Glomerular visceral epithelial cell (primary cell): Measurements from ENCODE around the gene KCTD18.

Experiments
- DNase-seq: peaks from one replicate; pipeline ENCODE4 v3.0.0-alpha.2; 2016; ENCODE audit errors: extremely low spot score

Gene KCTD18

DNA sequence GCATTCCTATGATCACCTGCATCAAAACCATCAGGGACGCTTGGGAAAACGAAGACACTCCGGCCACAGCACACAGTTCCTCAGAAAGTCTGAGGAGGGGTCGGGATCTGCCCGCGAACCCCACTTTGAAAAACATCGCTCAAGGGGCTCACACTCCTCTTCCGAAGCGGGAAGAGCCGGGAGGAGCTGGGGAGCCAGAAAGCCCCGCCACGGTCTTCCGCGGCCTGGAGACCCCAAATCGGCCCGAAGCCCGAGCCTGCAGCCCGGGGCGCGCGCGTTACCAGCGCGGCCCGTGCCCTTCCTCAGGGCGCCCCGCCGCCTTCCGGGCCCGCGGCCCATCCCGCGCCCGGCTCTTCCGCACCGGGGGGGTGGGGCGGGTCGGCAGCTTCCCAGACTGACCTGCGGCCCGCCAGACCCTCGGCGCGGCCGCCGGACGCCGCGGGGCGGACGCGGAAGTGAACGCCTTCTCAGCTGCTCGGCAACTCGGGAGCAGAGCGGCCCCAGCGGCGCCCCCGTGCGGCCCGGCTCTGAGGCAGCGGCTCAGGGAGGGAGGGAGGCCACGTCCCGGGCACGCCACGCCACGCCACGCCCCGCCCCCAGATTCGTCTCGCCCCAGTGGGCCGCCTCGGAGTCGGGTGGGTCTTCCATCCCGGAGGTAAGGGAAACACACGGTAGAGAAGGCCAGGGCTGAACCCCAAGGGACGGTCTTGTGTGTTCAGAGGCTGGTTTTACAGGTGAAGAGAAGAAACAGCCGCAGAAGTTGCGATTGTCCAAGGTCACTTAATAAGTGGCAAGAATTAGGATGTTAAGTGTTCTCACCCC is at the start of gene KCTD18:
Gene KCTD18, minus strand, starts transcription at position 457 of the 822 bp plus-strand sequence. CDS start 3,052 bp downstream, outside the sequence.
- peak; percentile 95 for DNase-seq

DNA sequence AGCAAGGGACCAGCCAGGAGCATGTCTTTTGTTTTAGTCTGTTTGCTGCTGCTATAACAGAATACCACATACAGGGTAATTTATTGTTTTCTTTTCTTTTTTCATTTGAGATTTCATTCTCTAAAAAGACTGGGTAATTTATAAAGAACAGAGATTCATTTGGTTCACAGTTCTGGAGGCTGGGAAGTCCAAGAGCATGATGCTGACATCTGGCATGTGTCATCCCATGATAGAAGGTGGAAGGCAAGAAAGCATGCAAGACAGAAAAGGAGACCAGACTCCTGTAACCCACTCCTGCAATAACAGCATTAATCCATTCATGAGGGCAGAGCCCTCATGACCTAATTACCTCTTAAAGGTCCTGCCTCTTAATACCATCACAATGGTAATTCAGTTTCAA is 30.9 kb upstream of the KCTD18 start:
- no peak for DNase-seq

DNA sequence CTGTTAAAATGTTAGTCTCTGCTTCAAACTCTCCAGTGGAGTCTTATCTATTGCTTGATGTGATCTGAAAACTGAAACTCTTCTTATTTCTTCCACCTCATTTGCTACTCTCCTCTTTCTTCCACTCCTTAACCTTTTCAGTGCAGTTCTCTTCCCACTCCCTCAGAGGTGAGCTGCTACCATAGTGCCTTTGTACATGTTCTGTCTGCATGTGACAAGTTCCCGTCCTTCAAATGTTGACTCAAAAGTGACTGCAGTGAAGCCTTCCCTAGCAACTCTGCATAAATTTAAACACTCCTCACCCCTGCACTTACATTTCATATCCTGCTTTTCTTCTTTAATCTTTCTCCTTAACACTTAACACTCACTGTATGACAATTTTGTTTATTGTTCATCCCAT is 28.3 kb upstream of the KCTD18 start:
- no peak for DNase-seq

DNA sequence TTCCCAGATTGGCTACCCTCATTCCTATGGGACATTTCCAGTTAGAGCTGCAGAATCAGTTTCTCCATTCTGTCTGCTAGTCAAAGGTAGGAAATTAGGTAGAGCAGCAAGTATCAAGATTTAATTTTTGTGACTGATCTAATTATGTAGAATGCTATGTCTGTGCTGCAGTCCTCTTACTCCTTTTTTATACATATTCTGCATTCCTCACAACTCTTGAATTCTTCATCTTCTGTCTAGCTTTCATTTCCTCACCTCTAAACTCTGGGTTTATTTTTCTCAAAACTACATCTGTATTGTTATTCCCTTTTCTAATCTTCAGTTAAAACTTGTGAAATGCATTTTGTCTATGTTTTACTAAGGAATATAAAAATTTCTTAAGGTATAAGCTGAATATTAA is 24.7 kb upstream of the KCTD18 start:
- DNase-seq: no peak

DNA sequence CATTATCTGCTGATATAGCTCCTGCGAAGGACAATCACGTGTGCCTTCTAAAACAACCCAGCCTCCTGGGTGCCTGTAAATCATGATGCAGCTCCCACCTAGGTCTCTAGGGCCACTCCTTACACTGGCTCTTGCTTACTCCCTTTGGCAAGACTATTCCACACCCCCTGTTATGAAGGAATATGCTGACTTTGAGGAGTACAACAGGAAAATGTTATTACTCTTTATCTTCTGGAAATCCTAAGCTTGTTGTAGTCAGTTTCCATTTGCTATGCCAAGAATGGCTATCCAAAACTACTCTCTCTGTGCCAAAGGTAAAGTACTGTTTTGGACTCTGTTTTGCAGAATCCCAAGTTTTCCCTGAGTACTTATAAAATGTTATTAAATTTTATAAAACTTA is 23.9 kb upstream of the KCTD18 start:
- DNase-seq: no peak

DNA sequence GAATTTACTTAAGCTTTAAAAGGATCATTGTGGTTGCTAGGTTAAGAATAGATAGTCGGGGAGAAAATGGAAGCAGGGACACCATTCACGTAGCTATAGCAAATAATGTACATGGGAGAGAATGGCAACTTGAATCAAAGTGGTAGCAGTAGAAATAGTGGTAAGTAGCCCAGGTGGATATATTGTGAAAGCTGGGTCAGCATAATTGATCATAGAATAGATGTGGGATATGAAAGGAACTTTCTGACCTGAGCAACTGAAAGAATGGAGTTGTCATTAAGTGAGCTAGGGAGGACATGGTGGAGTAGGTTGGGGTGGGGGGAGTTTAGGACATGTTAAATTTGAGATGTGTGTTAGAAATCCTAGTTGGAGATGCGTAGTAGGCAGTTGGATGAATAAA is 18.4 kb upstream of the KCTD18 start:
- DNase-seq: no peak

DNA sequence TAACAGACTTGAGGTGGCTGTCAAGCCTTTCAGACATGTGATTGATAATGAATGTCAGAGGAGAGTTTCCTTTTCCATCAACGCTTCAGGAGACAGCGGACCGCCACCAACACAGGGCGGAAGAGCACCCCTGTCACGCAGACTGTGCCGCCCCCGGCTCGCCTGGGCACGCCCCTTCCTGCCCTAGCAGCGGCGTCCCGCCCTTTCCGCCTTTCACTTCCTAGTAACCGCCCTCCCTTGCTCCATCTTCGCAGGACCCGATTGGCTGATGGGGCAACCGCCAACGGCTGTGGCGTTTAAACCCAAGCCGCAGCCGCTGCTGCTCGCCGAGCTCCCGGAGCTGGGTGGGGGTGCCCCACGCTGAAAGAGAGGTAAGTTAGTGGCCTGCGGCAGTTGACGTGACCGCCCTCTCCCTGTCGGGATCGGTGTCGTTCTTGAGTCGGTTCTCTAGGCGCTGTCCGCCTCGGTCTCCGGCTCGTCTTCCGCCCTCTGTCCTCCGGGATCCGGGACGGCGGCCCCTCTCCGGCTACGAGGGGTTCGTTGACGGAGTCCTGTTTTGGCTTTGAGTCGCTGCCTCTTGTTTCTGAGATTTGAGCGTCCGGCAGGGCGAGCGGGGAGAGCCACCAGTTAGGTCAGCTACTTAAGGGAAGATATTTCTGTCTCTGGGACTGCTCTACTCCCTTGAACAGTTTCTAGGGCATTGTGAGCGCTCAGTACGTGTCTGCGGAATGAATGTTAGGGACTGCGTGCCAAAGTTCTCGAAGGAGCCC is 16.2 kb upstream of the KCTD18 start, which contains the start of gene SGO2:
Gene SGO2, plus strand, starts transcription at position 326 of the 770 bp plus-strand sequence. CDS start 6,769 bp downstream, outside the sequence.
- peak; percentile 97 for DNase-seq

DNA sequence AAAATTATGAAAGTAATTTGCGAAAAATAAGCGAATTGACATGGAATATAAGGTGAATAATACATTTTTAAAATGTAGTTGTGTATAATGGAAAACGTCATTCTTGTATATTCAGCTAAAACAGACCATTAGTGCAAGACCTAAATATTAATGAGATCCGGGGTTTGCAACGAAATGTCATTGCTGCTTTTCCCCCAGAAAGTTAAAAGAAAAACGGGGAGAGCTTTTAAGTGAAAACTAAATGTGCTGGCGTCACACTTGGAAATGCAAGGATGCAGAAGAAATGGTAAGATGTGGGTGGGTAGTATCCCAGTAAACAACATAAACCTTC is 15.6 kb upstream of the KCTD18 start:
- DNase-seq: no peak

DNA sequence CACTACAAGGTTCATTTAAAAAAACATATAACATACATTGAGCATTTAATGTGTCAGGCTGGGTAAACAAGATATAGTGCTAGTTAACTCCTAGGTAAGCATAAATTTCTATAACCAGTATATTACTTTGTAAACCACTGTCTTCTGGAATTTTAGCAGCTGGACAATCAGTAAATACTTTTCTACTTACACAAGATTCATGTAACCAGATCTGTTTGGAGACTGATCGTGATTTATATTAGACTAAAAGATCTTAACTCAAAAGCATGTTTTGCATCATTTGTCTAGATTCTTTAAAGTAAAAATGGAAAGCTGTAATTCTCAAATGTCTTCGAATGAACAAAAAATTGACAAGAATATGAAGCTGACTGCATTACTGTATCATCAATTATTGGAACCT is 15.2 kb upstream of the KCTD18 start:
- no peak for DNase-seq

DNA sequence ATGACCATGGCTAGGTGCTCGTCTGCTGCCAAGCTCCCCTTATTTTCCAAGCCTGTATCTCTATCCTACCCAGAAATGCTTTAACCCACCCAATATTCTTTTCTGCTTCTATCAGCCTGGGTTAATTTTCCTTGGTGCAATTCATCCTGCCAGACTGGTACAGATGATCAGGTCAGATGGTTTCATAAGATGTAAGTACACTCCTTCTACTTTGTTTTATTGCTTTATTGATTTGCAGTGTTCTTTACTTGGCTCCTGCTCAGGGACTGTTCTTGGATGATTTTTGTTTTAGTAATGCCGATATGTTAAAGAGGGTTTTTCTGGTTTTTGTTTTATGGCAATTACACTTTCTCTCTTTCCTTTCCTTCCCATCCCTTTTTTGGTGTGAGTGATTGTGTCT is 13.7 kb upstream of the KCTD18 start:
- DNase-seq: no peak

DNA sequence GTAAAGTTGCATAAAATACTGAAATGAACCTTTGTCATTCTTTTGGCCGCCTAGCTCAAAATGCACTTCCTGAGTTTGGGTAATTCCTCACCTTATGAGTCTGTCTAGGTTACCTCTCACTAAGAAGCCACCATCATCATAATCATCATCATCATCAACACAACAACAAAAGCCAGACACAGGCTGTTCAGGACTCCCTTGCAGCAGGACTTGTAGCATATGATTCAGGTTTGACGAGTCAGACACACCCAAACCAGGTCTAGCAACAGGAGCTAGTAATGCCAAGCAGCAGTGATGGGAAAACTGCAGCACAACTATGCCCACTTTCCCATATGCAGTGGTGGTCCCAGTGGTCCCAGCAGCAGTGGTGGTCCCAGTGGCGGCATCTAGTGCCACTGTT is 13.3 kb upstream of the KCTD18 start:
- no peak for DNase-seq

DNA sequence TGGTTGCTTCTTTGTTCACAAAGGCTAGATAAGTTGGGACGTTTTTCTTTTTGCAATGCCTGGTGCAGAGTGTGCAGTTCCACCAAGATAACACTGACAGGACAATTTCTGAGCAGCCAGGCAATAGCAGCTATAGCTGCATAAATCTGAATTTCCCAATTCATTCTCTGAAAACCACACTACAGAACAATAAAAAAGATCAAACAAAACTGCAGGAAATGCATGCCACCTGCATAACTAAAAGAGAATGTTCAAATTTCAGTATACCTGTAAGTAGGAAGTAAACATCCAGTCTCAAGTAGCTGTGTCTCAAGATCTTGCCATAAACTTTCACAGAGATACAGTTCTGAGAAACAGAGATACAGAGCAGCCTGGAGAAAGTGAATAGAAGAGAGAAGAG is 5.3 kb upstream of the KCTD18 start:
- no peak for DNase-seq

DNA sequence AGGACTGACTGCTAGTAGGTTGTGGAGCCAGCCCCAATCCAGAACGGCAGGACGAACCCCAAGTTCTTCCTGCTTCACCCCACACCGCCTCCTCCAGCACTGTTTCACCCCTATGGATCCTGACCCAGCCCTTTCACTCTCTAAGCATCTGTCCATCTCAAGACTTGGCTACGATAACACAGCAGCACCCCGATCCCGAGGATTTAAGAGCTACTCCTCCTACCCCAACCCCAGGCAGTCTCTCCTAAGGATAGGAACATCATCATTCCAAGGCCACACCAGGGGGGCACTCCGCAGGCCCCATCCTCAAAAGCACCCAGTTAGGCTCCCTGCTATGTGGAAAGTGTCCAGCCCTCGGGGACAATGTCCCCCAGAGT is 645 bp downstream of the KCTD18 start:
- DNase-seq: no peak

DNA sequence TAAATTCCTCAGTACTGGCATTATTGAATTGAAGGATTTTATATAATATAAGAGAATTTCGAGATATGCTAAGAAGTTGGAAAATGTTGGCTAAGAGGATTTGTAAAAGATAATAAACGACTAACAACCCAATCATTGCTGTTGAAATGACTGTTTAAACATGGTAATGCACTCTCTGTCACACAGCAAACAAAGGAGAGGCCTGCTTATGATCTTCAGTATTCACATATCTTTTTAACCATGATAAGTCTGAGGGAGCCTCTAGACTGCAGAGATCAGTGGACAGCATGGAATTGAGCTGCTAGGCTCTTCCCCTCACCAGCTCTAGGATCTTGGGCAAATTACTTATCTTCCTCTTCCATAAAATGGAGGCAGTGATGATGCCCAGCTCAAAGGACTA is 2.7 kb downstream of the KCTD18 start:
- DNase-seq: no peak

DNA sequence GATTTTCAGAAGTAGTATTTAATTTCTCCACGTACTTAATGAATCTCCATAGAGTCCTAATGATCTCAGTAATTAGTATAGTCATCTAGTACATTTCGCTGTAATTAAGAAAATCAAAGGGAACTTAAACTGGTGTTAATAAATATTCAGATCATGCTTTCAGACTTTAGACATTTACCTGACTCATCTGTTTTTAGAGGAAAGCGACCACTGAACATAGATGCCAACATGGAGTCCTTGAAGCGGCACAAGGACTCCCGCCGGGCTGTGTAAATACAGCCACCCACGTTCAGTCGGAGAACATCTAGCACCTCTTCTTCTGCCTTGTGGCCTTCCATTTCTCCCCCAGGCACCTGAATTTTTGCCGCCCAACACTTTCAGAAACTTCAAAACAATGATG is 3.2 kb downstream of the KCTD18 start:
- DNase-seq: no peak

DNA sequence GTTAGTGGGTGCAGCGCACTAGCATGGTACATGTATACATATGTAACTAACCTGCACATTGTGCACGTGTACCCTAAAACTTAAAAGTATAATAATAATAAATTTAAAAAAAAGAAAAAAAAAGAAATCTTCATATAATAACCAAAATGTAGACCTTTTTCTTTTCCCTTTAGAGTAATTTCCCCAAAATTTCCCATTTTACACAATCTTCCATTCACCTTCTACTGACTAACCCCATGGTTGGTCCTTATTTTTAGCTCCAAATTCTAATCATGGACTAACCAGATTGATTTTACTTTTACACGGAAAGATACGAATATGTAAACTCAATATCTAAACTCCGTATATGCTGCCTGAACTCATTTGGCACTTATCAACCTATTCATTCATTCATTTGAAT is 7.7 kb downstream of the KCTD18 start:
- DNase-seq: no peak

DNA sequence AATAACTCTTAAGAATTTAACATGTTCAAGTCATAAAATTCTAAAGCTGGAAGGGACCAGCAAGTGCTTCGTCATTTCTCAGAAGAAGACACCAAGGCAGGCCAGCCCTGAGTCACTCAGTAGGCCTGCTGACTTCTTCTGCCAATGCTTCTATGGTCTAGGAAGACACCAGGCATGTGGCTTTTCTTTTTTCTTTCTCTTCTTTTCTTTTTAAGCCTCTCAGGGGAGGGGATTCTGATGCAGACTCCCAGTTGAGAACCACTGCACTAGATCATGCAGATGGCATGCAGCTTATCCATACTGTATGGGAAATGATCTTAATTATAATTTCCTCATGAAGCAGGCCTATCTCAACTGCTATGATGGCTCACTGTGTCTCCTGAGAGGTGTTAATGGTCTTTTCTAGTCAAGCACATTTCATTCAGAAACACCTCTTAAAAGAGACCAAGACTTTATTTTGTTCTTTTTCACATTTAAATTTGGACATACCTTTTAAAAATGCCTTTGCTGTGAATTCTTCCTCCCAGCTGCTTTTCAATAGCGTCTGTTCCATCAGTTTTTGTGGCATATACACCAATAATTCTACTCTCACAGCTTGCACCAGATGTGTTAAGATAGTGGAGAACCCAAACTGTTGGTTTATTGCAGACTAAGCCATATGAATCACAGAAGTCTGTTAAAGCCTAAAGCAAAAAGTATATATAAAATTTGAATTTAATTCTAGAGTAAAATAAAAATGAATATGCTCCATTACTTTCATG is 11.3 kb downstream of the KCTD18 start:
- no peak for DNase-seq

DNA sequence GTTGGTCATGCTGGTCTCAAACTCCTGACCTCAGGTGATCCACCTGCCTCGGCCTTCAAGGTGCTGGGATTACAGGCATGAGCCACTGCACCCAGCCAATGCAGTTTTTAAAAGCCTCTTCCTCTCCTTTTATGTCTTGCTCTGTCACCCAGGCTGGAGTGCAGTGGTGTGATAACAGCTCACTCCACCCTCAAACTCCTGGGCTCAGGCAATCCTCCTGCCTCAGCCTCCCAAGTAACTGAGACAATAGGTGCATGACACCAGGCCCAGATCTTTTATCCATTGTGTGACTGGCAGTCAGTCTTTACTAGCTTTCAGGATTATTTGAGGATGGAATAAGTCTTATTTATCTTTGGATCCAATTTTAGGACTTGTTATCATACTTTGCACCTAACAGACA is 13.2 kb downstream of the KCTD18 start:
- DNase-seq: no peak

DNA sequence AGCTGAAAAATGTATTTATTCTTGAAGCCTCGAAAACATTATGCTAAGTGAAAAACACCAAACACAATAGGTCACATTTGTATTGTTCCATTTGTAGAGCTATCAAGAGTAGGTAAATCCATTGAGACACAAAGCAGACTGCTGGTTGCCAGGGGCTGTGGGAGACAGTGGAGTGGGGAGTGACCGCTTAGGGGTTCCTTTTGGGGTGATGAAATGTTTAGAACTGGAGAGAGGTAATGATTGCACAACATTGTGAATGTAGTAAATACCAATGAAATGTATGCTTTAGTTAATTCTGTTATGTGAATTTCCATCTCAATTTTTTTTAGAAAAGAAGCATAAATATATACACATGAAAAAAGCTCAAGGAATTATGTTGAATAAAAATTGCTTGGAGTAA is 15.8 kb downstream of the KCTD18 start:
- DNase-seq: no peak

DNA sequence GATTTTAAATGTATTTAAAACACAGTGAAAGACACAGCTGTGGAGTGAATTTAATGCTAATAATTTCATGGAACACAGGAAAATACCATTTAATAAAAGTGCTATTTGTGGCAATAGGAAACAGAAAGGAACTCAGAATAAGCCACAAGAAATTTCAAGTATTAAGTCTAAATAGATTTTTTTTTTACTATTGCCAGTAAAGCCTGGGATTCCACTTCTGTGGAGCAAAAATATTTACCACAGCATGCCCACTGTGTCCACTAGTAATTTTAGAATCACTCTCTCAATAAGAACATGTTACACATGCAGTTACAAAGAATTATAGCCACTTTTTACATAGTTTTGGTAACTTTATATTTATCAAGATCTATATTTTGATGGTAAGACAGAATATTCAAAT is 17.2 kb downstream of the KCTD18 start:
- DNase-seq: no peak

DNA sequence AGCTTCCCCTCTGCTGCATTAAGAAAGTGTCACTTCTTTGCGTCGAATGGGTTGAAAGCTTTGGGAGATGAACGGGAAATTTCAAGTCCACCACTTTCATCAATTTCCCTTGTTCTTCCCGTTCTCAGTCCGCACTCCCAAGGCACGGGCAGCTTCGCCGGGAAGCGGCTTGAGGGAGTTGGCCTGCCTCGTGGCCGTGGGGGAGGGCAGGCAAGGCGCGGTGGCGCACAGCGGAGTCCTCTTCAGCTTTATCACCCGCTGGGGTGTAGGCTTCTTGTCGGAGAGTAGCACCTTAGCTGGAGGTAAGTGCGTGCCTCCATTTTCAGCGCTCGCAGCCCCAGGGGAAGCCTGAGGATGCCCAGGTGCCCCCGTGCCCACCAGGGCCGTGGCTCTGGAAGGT is 19.9 kb downstream of the KCTD18 start:
- DNase-seq: no peak

DNA sequence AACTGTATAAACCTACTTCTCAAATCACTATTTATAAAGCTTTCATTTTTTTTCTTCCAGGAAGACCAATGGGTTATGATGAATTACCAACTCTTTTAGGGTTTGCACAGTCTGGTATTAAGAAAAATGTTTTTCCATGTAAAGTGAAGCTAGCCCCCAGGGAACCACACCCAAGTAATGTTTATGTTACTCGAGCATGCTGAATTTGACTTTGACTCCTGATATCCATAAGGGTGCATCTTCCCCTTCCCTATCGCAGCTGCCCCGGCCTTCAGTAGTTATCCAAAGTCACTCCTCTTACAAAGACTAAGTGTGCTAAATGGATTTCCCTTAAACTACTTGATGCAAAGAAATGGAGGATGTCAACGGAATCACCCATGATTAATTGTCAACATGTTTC is 21.7 kb downstream of the KCTD18 start:
- DNase-seq: no peak

DNA sequence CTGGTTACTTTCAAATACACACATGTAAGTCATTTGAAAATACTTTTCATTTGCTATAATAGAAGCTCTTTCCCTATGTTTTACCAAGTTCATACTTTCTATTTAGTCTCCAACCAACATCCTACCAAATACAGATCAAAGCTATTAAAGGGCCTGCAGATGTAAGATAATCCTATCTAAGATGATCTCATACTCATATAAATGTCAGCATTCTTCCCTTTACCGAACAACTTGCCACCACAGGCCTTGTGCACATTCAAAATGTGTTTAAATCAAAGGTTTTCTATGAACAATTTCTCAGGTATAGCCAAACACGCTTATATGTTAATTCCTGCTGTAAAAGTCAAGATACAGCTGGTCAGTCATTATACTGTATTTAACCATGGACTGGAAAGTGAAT is 23.3 kb downstream of the KCTD18 start:
- no peak for DNase-seq
